ENCODE results near the gene SAG.
"Not testable (repeated sequence)": the region's sequence is repeated elsewhere in the genome, so short reads cannot be mapped to it uniquely, and the experiment has no call there.

SAG gene

GRCh38 chr2:233358947-233359346 is 51.3 kb downstream of the SAG start:
- no peak for DNase-seq

- no peak for DNase-seq
Measured at GRCh38 chr2:233359823-233360222, 52.2 kb downstream of the SAG start.

GRCh38 chr2:233360771-233361176 is 53.2 kb downstream of the SAG start:
- no peak for DNase-seq

DNA sequence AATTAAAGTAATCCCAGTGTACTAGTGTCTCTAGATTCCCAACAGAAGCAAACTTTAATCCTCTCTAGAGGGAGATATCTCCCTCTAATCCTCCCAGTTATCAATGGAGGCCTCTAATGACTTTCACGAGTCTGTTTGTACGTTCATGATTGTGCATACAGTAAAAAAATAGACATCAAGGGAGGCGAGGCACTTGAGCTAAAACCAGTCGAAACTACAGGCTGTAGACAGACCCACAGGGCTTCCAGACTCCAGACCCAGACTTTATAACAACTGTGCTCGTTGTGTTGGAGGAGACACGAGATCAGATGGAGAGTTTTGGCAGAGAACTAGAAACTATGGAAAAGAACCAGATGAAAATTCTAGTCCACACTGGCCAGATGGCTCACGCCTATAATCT is 53.7 kb downstream of the SAG start:
- DNase-seq: no peak

DNA sequence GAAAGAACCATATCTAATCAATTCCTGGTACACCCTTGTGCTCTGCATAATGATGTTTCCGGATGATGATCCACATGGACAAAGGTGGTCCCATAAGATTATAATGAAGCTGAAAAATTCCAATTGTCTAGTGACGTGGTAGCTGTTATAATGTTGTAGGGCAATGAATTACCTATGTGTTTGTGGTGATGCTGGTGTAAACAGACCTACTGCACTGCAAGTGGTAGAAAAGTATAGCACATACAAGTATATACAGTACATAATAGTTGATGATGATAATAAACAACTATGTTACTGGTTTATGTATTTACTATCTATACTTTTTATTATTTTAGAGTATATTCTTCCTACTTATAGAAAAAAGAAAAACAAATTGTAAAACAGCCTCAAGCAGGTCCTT is 55.1 kb downstream of the SAG start:
- no peak for DNase-seq

GRCh38 chr2:233363744-233364235 is 56.2 kb downstream of the SAG start:
- DNase-seq: no peak

DNA sequence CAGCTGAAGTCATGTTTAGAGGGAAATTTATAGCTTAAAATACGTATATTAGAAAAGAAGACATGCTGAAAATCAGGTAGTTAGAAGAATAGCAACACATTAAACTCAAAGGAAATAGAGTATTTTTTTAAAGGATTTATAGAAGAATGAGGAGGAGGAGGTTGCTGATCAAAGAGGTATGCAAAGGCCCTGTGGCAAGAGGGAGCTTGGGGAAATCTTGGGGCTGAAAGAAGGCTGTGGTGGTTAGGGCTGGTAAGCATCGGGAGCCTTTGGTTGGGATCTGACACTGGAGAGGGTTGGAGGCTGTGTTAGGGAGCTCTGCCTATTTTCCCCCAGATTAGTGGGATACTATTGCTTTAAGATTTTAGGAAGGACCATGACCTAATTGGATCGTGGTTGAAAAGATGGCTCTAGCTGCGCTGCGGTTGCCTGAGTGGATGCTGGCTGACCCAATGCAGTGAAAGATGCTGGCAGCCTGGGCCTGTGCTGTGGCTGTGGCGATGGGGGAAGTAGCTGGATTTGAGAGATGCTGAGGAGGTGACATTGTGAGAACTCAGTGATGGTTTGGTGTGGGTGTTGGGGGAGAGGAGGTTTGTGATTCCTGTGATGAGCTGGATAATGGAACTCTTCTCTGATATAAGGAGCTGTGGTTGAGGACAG is 58.4 kb downstream of the SAG start:
- no peak for DNase-seq

- DNase-seq: no peak
Measured at GRCh38 chr2:233367586-233367985, 60.0 kb downstream of the SAG start.

GRCh38 chr2:233368756-233369155 is 61.1 kb downstream of the SAG start:
- no peak for DNase-seq

DNA sequence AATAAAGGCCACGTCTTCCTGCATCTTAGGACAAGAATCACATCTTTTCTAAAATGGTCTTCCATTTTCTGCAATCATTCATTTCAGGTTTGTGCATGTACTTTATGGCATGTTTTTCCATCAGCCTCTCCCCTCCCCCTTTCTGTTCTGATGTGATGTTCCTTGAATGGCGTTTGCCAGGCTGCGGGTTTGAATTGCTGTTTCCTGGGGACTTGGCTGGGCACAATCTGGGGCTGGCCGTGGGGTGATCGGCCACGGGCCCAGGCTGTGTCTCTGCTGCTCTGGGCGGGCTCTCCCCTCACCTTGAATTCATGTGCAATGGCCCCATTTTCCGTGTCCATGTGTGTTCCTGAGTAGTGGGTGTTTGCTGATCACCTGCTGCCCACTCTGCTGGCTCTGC is 61.8 kb downstream of the SAG start:
- no peak for DNase-seq

GRCh38 chr2:233369897-233370685 is 62.5 kb downstream of the SAG start:
- DNase-seq: no peak

DNA sequence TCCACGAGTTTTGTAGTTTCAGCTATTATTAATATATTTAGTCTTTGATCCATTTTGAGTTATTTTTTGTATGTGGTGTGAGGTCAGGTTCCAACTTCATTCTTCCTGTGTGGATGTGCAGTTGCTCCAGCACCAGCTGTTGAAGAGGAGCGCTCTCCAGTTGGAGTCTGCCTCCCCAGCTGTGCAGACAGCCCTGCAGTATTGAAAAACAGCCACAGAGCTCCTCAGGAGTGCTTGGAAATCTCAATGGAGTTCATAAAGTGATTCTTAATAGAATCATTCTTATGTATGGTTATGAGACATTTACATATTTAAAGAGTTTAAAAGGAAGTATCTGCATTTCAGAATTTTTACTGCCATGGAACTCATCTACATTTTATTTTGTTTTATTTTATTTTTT is 64.0 kb downstream of the SAG start:
- no peak for DNase-seq

DNA sequence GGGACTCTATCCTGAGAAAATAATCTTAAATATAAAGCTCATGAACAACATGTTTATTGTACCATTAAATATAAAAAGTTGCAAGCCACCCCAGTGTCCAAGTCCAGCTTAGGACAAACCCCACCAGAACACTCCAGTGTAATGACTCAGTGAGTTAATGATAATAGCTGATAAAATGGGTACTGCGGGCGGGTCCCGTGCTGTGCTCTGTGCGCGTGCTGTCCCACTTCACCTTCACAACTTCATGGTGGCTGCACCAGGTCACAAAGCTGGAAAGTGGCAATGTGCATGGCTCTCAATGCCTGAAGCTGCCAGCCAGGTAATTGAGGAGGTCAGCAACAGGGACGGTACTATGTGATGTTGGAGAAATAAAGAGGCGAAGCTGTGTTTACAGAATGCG is 65.2 kb downstream of the SAG start:
- no peak for DNase-seq

DNA sequence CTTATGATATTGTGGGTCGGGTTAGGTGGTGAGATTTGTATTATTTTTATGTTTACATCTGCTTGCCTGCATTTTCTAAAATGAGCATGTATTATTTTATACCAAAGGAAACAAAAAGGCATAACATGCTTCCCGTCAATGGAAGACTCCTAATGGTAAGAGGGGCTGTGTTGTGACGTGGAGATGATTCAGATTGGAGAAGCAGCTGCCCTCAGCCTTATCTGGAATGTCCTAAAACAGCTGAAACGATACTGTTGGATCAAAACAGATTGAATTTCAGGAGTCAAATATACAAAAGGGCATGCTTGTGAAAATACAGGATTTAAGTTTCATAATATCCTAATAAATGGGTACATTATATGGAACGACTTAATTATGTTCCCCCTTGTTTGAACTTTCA is 65.7 kb downstream of the SAG start:
- no peak for DNase-seq

DNA sequence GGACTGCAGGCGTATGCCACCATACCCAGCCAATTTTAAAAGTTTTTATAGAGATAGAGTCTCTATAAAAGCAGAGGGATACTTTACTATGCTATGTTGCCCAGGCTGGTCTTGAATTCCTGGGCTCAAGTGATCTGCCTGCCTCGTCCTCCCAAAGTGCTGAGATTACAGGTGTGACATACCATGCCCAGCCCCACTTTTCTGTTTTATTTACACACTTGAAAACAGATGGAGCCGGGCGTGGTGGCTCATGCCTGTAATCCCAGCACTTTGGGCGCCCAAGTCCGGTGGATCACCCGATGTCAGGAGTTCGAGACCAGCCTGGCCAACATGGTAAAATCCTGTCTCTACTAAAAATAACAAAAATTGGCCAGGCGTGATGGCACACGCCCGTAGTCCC is 67.2 kb downstream of the SAG start:
- not testable (repeated sequence) for DNase-seq

DNA sequence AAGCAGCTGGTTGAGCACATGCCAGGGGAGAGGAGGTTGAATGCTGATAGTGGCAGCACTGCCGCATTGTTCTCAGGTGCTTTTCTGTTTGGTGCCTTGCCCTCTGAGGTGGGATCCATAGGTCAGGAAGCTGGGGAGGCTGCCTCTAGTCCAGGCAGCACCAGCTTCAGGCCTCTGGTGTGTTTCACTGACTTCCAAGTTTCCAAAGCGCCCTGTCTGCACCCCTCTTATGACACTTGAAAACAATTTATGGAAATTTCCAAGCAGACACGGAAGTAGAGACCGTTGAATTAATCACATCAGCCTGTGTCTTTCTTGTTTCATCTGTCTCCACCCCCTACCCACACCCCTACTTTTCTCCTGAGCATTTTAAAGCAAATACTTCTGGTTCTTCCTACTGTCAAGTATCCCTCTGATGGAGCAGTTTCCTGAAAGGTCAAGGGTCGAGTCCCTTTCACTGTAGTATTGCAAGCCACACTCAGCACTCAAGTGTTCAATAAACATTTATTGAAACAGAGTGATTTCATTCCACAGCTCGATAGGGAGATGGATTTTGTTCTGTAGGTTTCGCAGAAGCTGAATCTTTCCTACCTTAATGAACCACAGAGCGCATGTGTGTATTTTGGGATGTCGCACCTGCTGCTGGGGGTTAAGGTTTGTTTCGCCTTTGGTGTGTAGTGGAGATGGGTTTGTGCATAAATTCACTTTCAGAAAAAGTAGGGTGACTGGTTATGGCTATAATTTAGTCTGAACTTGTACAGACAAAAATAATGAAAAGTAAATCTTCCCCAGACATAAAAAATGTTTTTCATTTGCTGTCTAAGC is 68.1 kb downstream of the SAG start:
- DNase-seq: no peak

- DNase-seq: no peak
Measured at GRCh38 chr2:233379034-233379433, 71.4 kb downstream of the SAG start.

GRCh38 chr2:233379441-233379840 is 71.8 kb downstream of the SAG start:
- no peak for DNase-seq

DNA sequence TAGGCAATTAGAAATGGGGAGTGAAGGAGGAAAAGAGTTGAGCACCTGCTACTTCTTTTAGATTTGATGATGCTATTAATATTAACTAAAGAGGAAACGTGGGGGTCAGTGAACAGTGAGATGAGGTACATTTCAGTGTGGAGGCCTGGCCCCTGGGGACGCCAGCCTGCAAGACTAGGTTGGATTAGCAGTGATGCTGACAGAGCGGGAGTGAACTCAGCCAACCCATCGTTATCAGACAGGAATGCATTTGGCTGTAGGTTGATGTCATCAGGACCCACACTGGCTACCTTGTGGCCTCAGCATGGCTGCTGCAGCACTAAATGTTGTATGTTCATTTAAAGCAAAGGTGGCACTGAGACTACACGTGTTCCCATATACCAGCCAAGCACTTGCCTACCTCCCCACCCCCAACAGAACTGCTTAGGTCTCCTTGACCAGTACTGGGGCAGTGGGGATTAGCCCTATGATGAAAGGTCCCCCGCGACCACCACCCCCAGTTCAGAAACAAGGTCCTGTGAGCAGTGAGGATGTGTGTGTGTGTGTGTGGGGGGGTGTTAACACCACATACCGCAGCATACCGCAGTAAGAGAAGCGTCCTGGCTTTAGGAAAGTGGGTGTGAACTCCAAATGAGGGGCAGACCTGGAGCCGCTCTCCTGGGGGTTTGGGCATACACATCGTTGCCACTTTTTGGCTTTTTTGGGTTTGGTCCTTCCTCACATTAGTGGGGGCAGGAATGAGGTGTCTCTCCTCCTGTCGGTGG is 72.7 kb downstream of the SAG start:
- no peak for DNase-seq

GRCh38 chr2:233380995-233381637 is 73.5 kb downstream of the SAG start:
- no peak for DNase-seq

DNA sequence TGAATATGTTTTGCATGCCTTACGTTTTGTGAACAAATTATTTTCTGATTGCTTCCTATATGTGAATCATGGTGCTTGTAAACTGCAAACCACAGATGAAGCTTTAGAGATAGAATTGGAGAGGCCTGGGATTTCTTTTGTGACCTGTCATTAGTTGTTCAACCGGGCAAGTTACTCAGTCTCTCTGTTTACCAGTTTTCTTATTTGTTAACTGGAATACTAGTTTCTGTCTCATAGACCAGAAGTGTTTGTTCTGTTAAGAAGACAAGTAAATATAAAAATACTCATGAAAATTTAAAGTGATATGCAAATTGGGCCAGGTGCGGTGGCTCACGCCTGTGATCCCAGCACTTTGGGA is 74.0 kb downstream of the SAG start:
- no peak for DNase-seq

GRCh38 chr2:233384015-233384414 is 76.4 kb downstream of the SAG start:
- DNase-seq: no peak
